A673 (cell line): ENCODE results near the gene SRSF7. TPM values are rescaled to one million over a fixed set of nuclear protein-coding genes. Genes with fewer than 3 reads are reported as not detected.

Source experiments
- BruUV-seq: library from RNA; stranded (reverse); fragments of 400-500 nt; replicated peaks from 2 replicates; lab custom pipeline; 2021; lab: Mats Ljungman, UMichigan
- CTCF ChIA-PET: fragments of 300-600 bp; sonication (Branson Sonifier 250); formaldehyde crosslinking; loops from one replicate; lab custom pipeline; 2022; ENCODE audit warnings: antibody characterized with exemption; lab: Charles Lee
- POLR2A ChIA-PET: fragments of 300-600 bp; sonication (Branson Sonifier 250); formaldehyde crosslinking; loops from one replicate; lab custom pipeline; 2022; ENCODE audit warnings: antibody characterized with exemption; ENCODE audit not compliant: low non-redundant PET; lab: Charles Lee
- DNase-seq: peaks from one replicate; pipeline ENCODE4 v3.0.0-alpha.2; 2015; ENCODE audit warnings: low spot score
- H3K27ac ChIP-seq: fragments of 200-600 bp; sonication (generic); 2 replicates; pipeline ENCODE4 v1.5.1; 2016; ENCODE audit warnings: mixed run types, low read depth, mild to moderate bottlenecking, mixed read lengths, antibody characterized with exemption, low read length; ENCODE audit not compliant: poor library complexity, severe bottlenecking
- H3K27me3 ChIP-seq: fragments of 200-600 bp; sonication (generic); replicated peaks from 2 replicates; pipeline ENCODE4 v1.6.1; 2017; ENCODE audit warnings: mixed run types, low read depth, mild to moderate bottlenecking, mixed read lengths, antibody characterized with exemption, low read length; ENCODE audit not compliant: insufficient read depth, poor library complexity
- H3K36me3 ChIP-seq: fragments of 200-600 bp; sonication (generic); 2 replicates; pipeline ENCODE4 v1.6.1; 2016; ENCODE audit warnings: mixed run types, mild to moderate bottlenecking, mixed read lengths, antibody characterized with exemption, low read length; ENCODE audit not compliant: insufficient read depth, poor library complexity, severe bottlenecking
- H3K4me1 ChIP-seq: fragments of 200-600 bp; sonication (generic); 2 replicates; pipeline ENCODE4 v1.6.1; 2017; ENCODE audit warnings: mixed run types, mild to moderate bottlenecking, mixed read lengths, antibody characterized with exemption, low read length; ENCODE audit not compliant: insufficient read depth, poor library complexity, severe bottlenecking
- H3K4me3 ChIP-seq: fragments of 200-600 bp; sonication (generic); 2 replicates; pipeline ENCODE4 v1.5.1; 2016; ENCODE audit warnings: low read depth, mixed run types, mild to moderate bottlenecking, mixed read lengths, low read length; ENCODE audit not compliant: poor library complexity, severe bottlenecking
- H3K9me3 ChIP-seq: fragments of 200-600 bp; sonication (generic); 2 replicates; pipeline ENCODE4 v1.6.1; 2016; ENCODE audit warnings: mixed run types, low read depth, mild to moderate bottlenecking, mixed read lengths, antibody characterized with exemption, low read length; ENCODE audit not compliant: poor library complexity, severe bottlenecking
- CTCF ChIP-seq: fragments of 300-800, 200-600 bp; sonication (generic); conservative IDR thresholded peaks from 2 replicates; pipeline ENCODE4 v1.5.1; 2017; ENCODE audit warnings: low read depth, mild to moderate bottlenecking, antibody characterized with exemption, low read length, moderate library complexity, mixed read lengths
- EZH2 ChIP-seq: fragments of 200-600 bp; sonication (generic); IDR thresholded peaks from 2 replicates; pipeline ENCODE4 v1.6.1; 2017; ENCODE audit warnings: borderline replicate concordance, low read depth, mild to moderate bottlenecking, mixed read lengths, antibody characterized with exemption, low read length; ENCODE audit not compliant: poor library complexity, severe bottlenecking
- intact Hi-C: fragments of 100-400 bp; cut with micrococcal nuclease; formaldehyde crosslinking; loops from one replicate; pipeline ENCODE4 v1.10.0; 2022; ENCODE audit not compliant: unreplicated experiment
- total RNA-seq: library from RNA; stranded (reverse); gene quantifications from 2 replicates; pipeline ENCODE4 v1.2.3, GENCODE V29; 2021

Gene SRSF7
- total RNA-seq, 1 experiment from 2014 or later, result 355 TPM

DNA sequence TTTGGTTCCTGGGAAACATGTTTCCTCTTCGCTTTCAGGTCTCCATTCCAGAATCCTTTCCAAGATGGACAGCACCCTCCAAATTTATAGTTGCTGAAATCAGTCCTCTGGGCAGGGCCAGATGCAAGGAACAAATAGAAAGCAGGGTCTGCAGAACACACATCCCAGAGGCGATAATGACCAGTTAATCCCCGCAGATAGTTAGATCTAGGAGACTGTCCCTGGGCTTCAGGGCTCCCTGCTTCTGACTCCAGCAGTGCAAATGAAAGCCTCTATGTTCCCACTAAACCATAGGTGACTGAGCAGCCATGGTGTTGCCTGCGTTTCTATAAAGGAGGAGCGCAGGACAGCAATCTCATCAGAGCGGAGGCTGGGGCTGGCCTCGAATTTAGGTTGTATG, 38.7 kb downstream of the SRSF7 start:
- POLR2A ChIA-PET, result no interaction called here
- Histone ChIP-seq H3K4me1 (no peaks in the 10 kb centered on the region), H3K27ac (no peak overlapping the region), H3K27me3 (no peaks in the 10 kb centered on the region), H3K36me3 (no peaks in the 10 kb centered on the region), H3K9me3 (no peaks in the 10 kb centered on the region), H3K4me3 (no peak overlapping the region)
- intact Hi-C loops, result no loop called here
- BruUV-seq, result no TSS peak
- CTCF ChIA-PET, result no interaction called here
- TF ChIP-seq CTCF, result no peak
- no peak for TF ChIP-seq EZH2
- no peak for DNase-seq

- DNase-seq, result no peak
- ChIA-PET POLR2A (no interaction called here), CTCF (no interaction called here)
- Histone ChIP-seq H3K4me3 (no peak overlapping the region), H3K9me3 (no peaks in the 10 kb centered on the region), H3K36me3 (no peaks in the 10 kb centered on the region), H3K27me3 (no peaks in the 10 kb centered on the region), H3K4me1 (no peaks in the 10 kb centered on the region), H3K27ac (no peak overlapping the region)
- intact Hi-C loops, result no loop called here
- BruUV-seq, result no TSS peak
- no peak for TF ChIP-seq EZH2
- TF ChIP-seq CTCF, result no peak
Observed at GRCh38 chr2:38711558-38711957, 39.6 kb downstream of the SRSF7 start.

GRCh38 chr2:38709567-38710194, 41.5 kb downstream of the SRSF7 start:
- TF ChIP-seq CTCF (no peak), EZH2 (no peak)
- no peak for DNase-seq
- ChIA-PET POLR2A (no interaction called here), CTCF (no interaction called here)
- Histone ChIP-seq H3K4me1 (no peaks in the 10 kb centered on the region), H3K4me3 (no peak overlapping the region), H3K27ac (no peak overlapping the region), H3K36me3 (no peaks in the 10 kb centered on the region), H3K9me3 (no peaks in the 10 kb centered on the region), H3K27me3 (no peaks in the 10 kb centered on the region)
- intact Hi-C loops, result no loop called here
- no TSS peak for BruUV-seq
